SJCRH30 (cell line): ENCODE data around the gene ALDH1B1. TPM values are rescaled to one million over a fixed set of nuclear protein-coding genes. Genes with fewer than 3 reads are reported as not detected.

Experiments used
- DNase-seq, 2 experiments: peaks; one replicate each; pipeline ENCODE4 v3.0.0-alpha.2; 2015 to 2020
- H3K27ac ChIP-seq: fragments of 250-450 bp; sonication (Bioruptor Pico); 2 replicates; pipeline ENCODE4 v1.5.1; 2020; ENCODE audit warnings: mild to moderate bottlenecking, moderate library complexity
- H3K27me3 ChIP-seq: fragments of 250-450 bp; sonication (Bioruptor Pico); 2 replicates; pipeline ENCODE4 v1.5.1; 2020; ENCODE audit warnings: mild to moderate bottlenecking, moderate library complexity
- H3K36me3 ChIP-seq: fragments of 250-450 bp; sonication (Bioruptor Pico); 2 replicates; pipeline ENCODE4 v1.5.1; 2020; ENCODE audit warnings: mild to moderate bottlenecking, moderate library complexity
- H3K4me1 ChIP-seq: fragments of 250-450 bp; sonication (Bioruptor Pico); 2 replicates; pipeline ENCODE4 v1.5.1; 2020; ENCODE audit warnings: mild to moderate bottlenecking, moderate library complexity
- H3K4me3 ChIP-seq: fragments of 250-450 bp; sonication (Bioruptor Pico); 2 replicates; pipeline ENCODE4 v1.5.1; 2020; ENCODE audit warnings: mild to moderate bottlenecking, moderate library complexity
- H3K9me3 ChIP-seq: fragments of 250-450 bp; sonication (Bioruptor Pico); replicated peaks from 2 replicates; pipeline ENCODE4 v1.5.1; 2020; ENCODE audit warnings: mild to moderate bottlenecking, moderate library complexity
- total RNA-seq: library from RNA; depleted of rRNA; stranded (reverse); fragments of >200 nt; shearing (Covaris generic); gene quantifications from 2 replicates; pipeline ENCODE4 v1.2.3, GENCODE V29; 2014; rRNA removed

ALDH1B1 gene
- total RNA-seq = 80.3 and 80.8 TPM in 2 replicates

GRCh38 chr9:38392235-38393127, at the start of gene ALDH1B1:
ALDH1B1 (plus strand) TSS chr9:38392702; CDS start chr9:38395749, 3,047 bp downstream.
- peak; percentile 91 to 92 for DNase-seq
- H3K27ac ChIP-seq = peak within 1 kb of the TSS; percentile 79

GRCh38 chr9:38343037-38343436, 49.5 kb upstream of the ALDH1B1 start:
- no peak for DNase-seq
- H3K27me3 ChIP-seq = no peaks in the 10 kb centered on the region
- no peaks in the 10 kb centered on the region for H3K9me3 ChIP-seq
- H3K36me3 ChIP-seq = no peaks in the 10 kb centered on the region
- H3K27ac ChIP-seq = no peak overlapping the region
- H3K4me3 ChIP-seq = no peak overlapping the region
- H3K4me1 ChIP-seq = no peaks in the 10 kb centered on the region

More at GRCh38 chr9:38392235-38393127, at the start of gene ALDH1B1:
- H3K4me3 ChIP-seq = peak within 1 kb of the TSS; percentile 79
- H3K36me3 ChIP-seq = peaks cover 27% of the 10 kb centered on the region
- peaks cover 31% of the 10 kb centered on the region for H3K4me1 ChIP-seq
- H3K27me3 ChIP-seq = no peaks in the 10 kb centered on the region
- H3K9me3 ChIP-seq = no peaks in the 10 kb centered on the region

- Histone ChIP-seq H3K9me3 (no peaks in the 10 kb centered on the region), H3K27me3 (no peaks in the 10 kb centered on the region), H3K27ac (no peak overlapping the region), H3K4me1 (no peaks in the 10 kb centered on the region), H3K4me3 (no peak overlapping the region), H3K36me3 (no peaks in the 10 kb centered on the region)
- DNase-seq = no peak
Observed at GRCh38 chr9:38343552-38343951, 49.0 kb upstream of the ALDH1B1 start.

GRCh38 chr9:38344566-38345324, 47.8 kb upstream of the ALDH1B1 start:
- Histone ChIP-seq H3K4me1 (no peaks in the 10 kb centered on the region), H3K27ac (no peak overlapping the region), H3K9me3 (no peaks in the 10 kb centered on the region), H3K36me3 (no peaks in the 10 kb centered on the region), H3K27me3 (no peaks in the 10 kb centered on the region), H3K4me3 (no peak overlapping the region)
- DNase-seq = no peak

GRCh38 chr9:38345851-38346755, 46.4 kb upstream of the ALDH1B1 start:
- no peak for DNase-seq
- no peak overlapping the region for H3K27ac ChIP-seq
- H3K9me3 ChIP-seq = no peaks in the 10 kb centered on the region
- H3K4me1 ChIP-seq = no peaks in the 10 kb centered on the region
- no peaks in the 10 kb centered on the region for H3K36me3 ChIP-seq
- H3K4me3 ChIP-seq = no peak overlapping the region
- no peaks in the 10 kb centered on the region for H3K27me3 ChIP-seq

GRCh38 chr9:38346811-38347210, 45.7 kb upstream of the ALDH1B1 start:
- Histone ChIP-seq H3K27me3 (no peaks in the 10 kb centered on the region), H3K4me1 (no peaks in the 10 kb centered on the region), H3K4me3 (no peak overlapping the region), H3K36me3 (no peaks in the 10 kb centered on the region), H3K27ac (no peak overlapping the region), H3K9me3 (no peaks in the 10 kb centered on the region)
- DNase-seq = no peak

GRCh38 chr9:38347271-38347671, 45.2 kb upstream of the ALDH1B1 start:
- Histone ChIP-seq H3K36me3 (no peaks in the 10 kb centered on the region), H3K4me1 (no peaks in the 10 kb centered on the region), H3K27ac (no peak overlapping the region), H3K9me3 (no peaks in the 10 kb centered on the region), H3K4me3 (no peak overlapping the region), H3K27me3 (no peaks in the 10 kb centered on the region)
- DNase-seq = no peak

- H3K36me3 ChIP-seq = no peaks in the 10 kb centered on the region
- no peak overlapping the region for H3K27ac ChIP-seq
- DNase-seq = no peak
- no peaks in the 10 kb centered on the region for H3K9me3 ChIP-seq
- no peaks in the 10 kb centered on the region for H3K4me1 ChIP-seq
- H3K4me3 ChIP-seq = no peak overlapping the region
- no peaks in the 10 kb centered on the region for H3K27me3 ChIP-seq
Observed at GRCh38 chr9:38347946-38348345, 44.6 kb upstream of the ALDH1B1 start.

- H3K27me3 ChIP-seq = no peaks in the 10 kb centered on the region
- no peaks in the 10 kb centered on the region for H3K9me3 ChIP-seq
- H3K4me1 ChIP-seq = no peaks in the 10 kb centered on the region
- no peak for DNase-seq
- no peaks in the 10 kb centered on the region for H3K36me3 ChIP-seq
- no peak overlapping the region for H3K27ac ChIP-seq
- no peak overlapping the region for H3K4me3 ChIP-seq
Observed at GRCh38 chr9:38350529-38350928, 42.0 kb upstream of the ALDH1B1 start.

GRCh38 chr9:38352530-38353328, 39.8 kb upstream of the ALDH1B1 start:
- Histone ChIP-seq H3K4me3 (no peak overlapping the region), H3K27ac (no peak overlapping the region), H3K4me1 (no peaks in the 10 kb centered on the region), H3K9me3 (no peaks in the 10 kb centered on the region), H3K36me3 (no peaks in the 10 kb centered on the region), H3K27me3 (no peaks in the 10 kb centered on the region)
- DNase-seq = no peak

- H3K9me3 ChIP-seq = no peaks in the 10 kb centered on the region
- no peak overlapping the region for H3K27ac ChIP-seq
- H3K36me3 ChIP-seq = no peaks in the 10 kb centered on the region
- H3K4me3 ChIP-seq = no peak overlapping the region
- no peak for DNase-seq
- no peaks in the 10 kb centered on the region for H3K27me3 ChIP-seq
- no peaks in the 10 kb centered on the region for H3K4me1 ChIP-seq
Observed at GRCh38 chr9:38355115-38355514, 37.4 kb upstream of the ALDH1B1 start.

GRCh38 chr9:38355517-38356120, 36.9 kb upstream of the ALDH1B1 start:
- no peaks in the 10 kb centered on the region for H3K4me1 ChIP-seq
- H3K27ac ChIP-seq = no peak overlapping the region
- H3K4me3 ChIP-seq = no peak overlapping the region
- H3K27me3 ChIP-seq = no peaks in the 10 kb centered on the region
- H3K36me3 ChIP-seq = no peaks in the 10 kb centered on the region
- no peak for DNase-seq
- no peaks in the 10 kb centered on the region for H3K9me3 ChIP-seq

GRCh38 chr9:38356851-38357250, 35.7 kb upstream of the ALDH1B1 start:
- Histone ChIP-seq H3K27ac (no peak overlapping the region), H3K27me3 (no peaks in the 10 kb centered on the region), H3K4me3 (no peak overlapping the region), H3K4me1 (no peaks in the 10 kb centered on the region), H3K36me3 (no peaks in the 10 kb centered on the region), H3K9me3 (no peaks in the 10 kb centered on the region)
- DNase-seq = no peak
